A673 (cell line): ENCODE data around the gene LEMD1.

Experiments used
- EZH2 ChIP-seq: fragments of 200-600 bp; sonication (generic); IDR thresholded peaks from 2 replicates; pipeline ENCODE4 v1.6.1; 2017; ENCODE audit warnings: borderline replicate concordance, low read depth, mild to moderate bottlenecking, mixed read lengths, antibody characterized with exemption, low read length; ENCODE audit not compliant: poor library complexity, severe bottlenecking
- TF ChIP-seq, protein P1 (sequence below): fragments of 300-800, 200-600 bp; sonication (generic); conservative IDR thresholded peaks from 2 replicates; pipeline ENCODE4 v1.5.1; 2017; ENCODE audit warnings: low read depth, mild to moderate bottlenecking, antibody characterized with exemption, low read length, moderate library complexity, mixed read lengths

GRCh38 chr1:205353612-205354011, 68.2 kb downstream of the LEMD1 start:
- TF ChIP-seq, protein P1, sequence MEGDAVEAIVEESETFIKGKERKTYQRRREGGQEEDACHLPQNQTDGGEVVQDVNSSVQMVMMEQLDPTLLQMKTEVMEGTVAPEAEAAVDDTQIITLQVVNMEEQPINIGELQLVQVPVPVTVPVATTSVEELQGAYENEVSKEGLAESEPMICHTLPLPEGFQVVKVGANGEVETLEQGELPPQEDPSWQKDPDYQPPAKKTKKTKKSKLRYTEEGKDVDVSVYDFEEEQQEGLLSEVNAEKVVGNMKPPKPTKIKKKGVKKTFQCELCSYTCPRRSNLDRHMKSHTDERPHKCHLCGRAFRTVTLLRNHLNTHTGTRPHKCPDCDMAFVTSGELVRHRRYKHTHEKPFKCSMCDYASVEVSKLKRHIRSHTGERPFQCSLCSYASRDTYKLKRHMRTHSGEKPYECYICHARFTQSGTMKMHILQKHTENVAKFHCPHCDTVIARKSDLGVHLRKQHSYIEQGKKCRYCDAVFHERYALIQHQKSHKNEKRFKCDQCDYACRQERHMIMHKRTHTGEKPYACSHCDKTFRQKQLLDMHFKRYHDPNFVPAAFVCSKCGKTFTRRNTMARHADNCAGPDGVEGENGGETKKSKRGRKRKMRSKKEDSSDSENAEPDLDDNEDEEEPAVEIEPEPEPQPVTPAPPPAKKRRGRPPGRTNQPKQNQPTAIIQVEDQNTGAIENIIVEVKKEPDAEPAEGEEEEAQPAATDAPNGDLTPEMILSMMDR = no peak
- no peak for TF ChIP-seq EZH2
